HG03280 (cell line): ENCODE measurements around the gene PLBD2.

Experiments
- ATAC-seq: cut with Tn5 transposase; IDR thresholded peaks from one replicate; pipeline ENCODE4 v1.9.1; 2021; ENCODE audit warnings: mild to moderate bottlenecking, moderate library complexity; ENCODE audit not compliant: unreplicated experiment

The PLBD2 gene

GRCh38 chr12:113414519-113415038, 56.2 kb downstream of the PLBD2 start:
- no peak for ATAC-seq

GRCh38 chr12:113416091-113416754, 57.8 kb downstream of the PLBD2 start:
- ATAC-seq: no peak

DNA sequence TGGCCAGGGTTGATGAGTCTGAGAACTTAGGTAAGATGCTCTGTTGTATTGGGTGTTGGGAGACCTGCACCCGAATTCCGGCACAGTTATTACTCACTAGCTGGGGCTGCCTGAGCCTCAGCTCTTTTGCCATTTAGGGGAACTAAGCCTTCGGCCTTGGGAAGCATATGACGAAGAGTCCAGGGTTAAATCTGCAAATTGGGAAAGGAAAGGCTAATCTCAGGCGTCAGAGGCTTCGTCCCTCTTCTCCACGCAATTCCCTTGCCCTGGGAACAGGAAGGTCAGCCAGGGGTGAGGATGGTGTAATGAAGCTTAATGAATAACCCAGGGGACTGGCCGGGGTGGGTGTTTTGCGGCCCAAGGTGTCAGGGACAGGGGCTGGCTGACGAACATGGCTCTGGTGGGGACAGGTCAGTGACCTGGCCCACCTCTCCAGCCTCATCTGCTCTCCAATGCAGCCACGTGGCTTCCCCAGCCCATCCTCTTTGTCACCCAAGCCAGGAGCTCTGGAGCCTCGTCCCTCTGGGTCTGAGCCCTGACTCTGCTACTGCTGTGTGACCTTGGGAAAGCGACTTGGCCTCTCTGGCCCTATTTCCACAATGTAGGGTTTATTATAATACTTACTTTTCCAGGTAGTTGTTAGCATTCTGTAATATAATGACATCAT, 60.0 kb downstream of the PLBD2 start:
- ATAC-seq: no peak

GRCh38 chr12:113420996-113421595, 62.7 kb downstream of the PLBD2 start:
- no peak for ATAC-seq

- ATAC-seq: peak; percentile 75
Observed at GRCh38 chr12:113422030-113422885, 63.9 kb downstream of the PLBD2 start, which contains the start of gene SDSL. TSS of gene SDSL (plus strand) at chr12:113422380. CDS start at chr12:113427983, 5,603 bp downstream.

DNA sequence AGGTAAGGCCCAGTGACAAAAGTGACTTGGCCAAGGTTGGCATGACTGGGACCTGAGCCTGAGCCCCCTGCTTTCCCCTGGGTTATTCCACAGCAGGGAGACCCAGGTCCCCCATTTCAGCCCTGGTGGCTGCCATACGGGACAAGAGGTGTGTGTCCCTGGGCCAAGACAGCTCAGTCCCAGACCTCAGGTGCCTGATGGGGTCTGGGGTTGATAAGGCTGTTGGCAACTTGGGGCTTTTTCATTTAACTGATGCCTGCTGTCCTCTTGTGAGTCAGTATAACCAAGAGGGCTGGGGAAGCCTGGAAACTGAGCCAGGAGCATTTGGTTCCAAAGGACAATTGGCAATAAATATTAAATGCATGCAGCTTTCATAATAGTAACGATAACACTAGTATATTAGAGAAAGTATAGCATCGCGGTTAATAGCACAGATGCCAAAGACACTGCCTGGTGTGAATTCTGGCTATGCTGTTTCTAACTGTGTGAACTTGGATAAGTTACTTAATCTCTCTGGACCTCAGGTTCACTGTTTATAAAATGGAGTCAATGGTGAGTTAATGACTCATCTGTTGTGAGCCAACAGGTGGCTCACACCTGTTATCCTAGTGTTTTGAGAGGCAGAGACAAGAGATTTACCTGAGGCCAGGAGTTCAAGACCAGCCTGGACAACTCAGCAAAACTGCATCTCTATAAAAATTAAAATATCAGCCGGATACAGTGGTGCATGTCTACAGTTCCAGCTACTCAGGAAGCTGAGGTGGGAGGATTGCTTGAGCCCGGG, 64.7 kb downstream of the PLBD2 start:
- ATAC-seq: no peak

DNA sequence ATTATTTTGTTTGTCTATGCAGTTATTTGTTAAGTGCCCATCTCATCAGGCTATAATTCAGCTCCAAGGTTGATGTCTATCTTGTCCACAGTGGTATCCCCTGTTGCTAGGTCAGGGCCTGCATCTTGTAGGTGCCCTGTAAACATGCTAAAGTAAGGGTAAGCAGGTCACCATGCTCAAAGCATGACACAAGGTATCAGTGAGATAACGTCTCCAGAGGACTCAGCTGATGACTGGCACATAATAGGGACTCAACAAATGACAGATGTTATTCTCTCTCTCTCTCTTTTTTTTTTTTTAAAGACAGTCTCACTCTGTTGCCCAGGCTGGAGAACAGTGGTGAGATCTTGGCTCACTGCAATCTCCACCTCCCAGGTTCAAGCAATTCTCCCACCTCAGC, 66.1 kb downstream of the PLBD2 start:
- no peak for ATAC-seq

DNA sequence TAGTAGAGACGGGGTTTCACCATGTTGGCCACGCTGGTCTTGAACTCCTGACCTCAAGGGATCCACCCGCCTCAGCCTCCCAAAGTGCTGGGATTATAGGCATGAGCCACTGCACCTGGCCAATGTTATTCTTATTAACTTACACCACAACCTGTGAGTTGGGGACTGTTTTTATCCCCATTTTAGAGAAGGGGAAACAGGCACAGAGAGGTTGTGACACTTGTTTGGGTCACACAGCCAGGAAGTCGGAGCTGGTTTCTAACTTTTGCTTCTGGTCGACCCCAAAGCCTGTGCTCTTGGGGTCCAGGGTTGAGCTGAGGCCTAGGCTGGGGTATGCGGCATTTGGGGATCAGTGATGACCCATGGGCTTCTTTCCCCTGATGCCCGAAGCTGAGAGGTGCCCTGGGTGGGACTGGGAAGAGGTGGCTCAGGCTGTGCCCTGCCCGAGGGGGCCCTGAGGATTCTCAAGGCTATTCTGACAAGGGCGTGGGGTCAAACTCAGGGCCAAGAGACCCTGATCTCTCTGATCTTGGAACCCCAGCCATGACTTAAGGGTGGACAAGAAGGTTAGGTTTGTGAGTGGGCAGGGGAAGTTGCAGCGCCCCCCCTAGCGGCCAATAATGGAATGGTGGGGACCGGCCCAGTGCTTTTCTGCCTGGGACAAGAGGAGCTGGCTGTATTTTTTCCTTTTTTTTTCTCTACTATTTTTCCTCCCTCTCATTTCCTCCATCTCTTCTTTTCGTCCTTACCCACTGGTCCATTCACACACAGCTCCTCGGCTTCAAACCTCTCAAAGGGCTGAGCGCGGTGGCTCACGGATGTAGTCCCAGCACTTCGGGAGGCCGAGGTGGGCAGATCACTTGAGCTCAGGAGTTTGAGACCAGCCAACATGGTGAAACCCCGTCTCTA, 66.8 kb downstream of the PLBD2 start:
- ATAC-seq: peak; percentile 39

DNA sequence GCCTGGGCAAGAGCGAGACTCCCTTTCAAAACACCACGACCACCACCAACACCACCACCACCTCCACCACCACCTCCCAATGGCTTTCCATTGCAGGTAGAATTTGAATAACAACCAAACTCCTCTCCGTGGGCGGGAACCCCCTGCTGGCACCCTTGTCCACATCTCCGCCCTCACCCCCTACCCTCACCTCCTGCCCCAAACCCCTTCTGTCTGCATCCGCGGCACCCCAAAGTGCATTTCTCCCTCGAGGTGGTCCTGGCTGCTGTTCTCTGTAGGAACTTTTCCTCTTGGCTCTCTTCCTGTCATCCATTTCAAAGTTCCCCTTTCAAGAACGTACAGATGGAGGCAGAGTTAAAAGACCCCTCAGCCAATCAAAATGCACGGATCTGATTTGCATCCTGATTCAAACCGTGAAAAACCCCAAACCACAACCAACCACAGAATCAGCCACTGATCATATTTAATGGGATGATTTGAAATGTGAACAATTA, 67.6 kb downstream of the PLBD2 start:
- ATAC-seq: no peak

GRCh38 chr12:113427882-113428281, 69.5 kb downstream of the PLBD2 start:
- no peak for ATAC-seq

DNA sequence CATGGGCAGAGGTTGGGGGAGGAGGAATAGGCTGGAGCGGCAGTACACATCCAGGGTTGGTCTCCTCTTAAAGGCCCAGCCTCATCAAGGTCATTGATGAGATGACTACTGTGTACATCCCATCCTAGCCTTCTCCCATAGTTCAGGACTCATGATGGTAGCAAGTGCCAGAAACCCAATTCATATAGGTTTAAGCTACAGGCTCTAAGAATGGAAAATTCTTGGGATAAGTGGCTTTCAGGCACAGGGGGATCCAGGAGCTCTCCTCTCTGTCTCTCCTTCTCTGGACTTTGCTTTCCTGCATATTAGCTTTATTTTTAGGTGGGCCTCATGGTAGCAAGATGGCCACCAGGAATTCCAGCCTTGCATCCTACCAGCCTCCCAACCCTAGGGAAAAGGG, 70.1 kb downstream of the PLBD2 start:
- ATAC-seq: no peak

- no peak for ATAC-seq
Observed at GRCh38 chr12:113432986-113433385, 74.6 kb downstream of the PLBD2 start.

DNA sequence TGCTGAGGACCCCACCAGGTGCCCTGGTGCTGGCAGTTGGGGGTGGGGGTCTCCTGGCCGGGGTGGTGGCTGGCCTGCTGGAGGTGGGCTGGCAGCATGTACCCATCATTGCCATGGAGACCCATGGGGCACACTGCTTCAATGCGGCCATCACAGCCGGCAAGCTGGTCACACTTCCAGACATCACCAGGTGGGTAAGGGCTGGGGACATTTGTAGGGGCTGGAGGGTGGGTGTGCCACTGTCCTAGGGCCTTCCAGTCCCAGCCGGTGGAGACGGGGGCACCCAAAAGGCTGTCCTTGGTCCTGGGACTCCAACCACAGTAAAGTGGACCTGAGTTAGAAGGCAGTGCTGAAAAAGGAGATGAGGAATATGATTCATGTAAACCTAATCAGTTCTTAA, 77.0 kb downstream of the PLBD2 start:
- ATAC-seq: no peak

DNA sequence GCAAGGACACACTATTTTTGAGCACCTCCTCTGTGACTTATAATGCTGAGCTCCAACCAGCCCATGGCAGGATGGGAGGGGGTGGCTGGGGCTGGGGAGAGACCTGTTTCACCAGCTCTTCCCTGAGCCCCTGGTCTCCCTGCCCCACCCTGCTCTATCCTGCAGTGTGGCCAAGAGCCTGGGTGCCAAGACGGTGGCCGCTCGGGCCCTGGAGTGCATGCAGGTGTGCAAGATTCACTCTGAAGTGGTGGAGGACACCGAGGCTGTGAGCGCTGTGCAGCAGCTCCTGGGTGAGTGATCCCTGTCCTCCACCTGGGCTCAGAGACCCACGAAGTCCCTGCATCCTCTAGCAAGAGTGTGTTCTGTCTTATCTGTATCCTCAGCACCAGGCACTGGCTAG, 78.2 kb downstream of the PLBD2 start:
- ATAC-seq: no peak

DNA sequence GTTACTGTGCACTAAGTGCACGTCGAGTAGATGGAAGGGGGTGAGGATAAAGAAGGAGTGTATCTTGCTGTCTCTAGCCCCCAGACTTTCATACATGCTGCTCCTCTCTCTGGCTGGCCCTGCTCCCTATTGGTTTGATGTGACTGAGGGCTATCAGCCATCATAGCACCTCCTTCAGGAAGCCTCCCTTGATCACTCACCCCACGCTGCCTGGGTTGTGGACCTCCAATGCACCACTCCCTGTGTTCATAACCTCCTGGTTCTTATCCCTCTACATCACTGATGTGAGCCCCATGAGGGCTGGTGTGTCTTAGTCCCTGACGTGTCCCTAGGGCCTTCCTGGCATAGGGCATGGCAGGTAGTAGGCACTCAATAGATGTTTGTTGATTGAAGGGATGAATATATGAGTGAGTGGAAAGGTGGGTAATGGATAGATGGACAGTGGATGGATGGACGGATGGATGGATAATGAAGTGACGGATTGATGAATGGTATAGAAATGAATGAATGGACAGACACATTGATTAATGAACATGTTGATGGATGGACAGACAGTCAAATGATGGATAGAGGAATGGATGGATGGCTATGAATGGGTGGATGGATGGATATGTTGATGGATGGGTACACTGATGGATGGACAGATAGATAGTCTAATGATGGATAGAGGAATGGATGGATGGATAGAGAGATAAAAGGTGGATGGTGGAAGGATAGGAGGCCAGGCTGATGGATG, 78.8 kb downstream of the PLBD2 start:
- no peak for ATAC-seq

GRCh38 chr12:113437729-113438100, 79.3 kb downstream of the PLBD2 start:
- no peak for ATAC-seq

- ATAC-seq: no peak
Observed at GRCh38 chr12:113438523-113439300, 80.3 kb downstream of the PLBD2 start.

DNA sequence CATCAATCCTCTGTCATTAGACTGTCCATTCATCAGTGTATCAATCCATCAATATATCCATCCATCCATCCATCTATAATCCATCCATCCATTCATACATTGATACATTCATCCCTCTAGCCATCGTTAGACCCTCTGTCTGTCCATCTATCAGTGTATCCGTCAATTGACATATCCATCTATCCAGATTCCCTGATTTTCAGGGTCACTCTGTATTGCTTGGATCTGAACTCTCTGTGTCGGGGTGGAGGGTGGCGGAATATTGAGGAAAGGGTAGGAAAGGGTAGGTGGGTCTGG, 80.9 kb downstream of the PLBD2 start:
- no peak for ATAC-seq
